ENCODE results near the gene VNN1.

Gene VNN1

GRCh38 chr6:132725947-132726607 is 12.2 kb upstream of the VNN1 start:
- DNase-seq (ENCODE audit: low read depth) = no peak
- TF ChIP-seq CTCF (conservative IDR thresholded peaks at IDR 0.05; ENCODE audit: low read depth, low read length) = no peak
- no peak overlapping the region for H3K4me3 ChIP-seq (ENCODE audit: low read depth, low read length)

DNA sequence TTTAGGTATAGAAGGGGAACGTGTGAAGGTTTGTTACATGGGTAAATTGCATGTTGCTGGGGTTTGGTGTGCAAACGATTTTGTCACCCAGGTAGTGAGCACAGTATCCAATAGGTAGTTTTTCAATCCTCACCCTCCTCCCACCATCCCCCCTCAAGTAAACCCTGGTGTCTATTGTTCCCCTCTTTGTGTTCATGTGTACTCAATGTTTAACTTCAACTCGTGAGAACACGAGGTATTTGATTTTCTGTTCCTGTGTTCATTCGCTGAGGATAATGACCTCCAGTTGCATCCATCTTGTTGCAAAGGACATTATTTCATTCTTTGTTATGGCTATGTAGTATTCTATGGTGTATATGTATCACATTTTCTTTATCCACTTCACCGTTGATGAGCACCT is 11.6 kb upstream of the VNN1 start:
- no peak for TF ChIP-seq CTCF (conservative IDR thresholded peaks at IDR 0.05; ENCODE audit: low read depth, low read length)
- H3K4me3 ChIP-seq (ENCODE audit: low read depth, low read length) = no peak overlapping the region
- no peak for DNase-seq (ENCODE audit: low read depth)

- no peak for TF ChIP-seq CTCF (conservative IDR thresholded peaks at IDR 0.05; ENCODE audit: low read depth, low read length)
- no peak for DNase-seq (ENCODE audit: low read depth)
- H3K4me3 ChIP-seq (ENCODE audit: low read depth, low read length) = no peak overlapping the region
Measured at GRCh38 chr6:132719736-132720448, 6.0 kb upstream of the VNN1 start.

DNA sequence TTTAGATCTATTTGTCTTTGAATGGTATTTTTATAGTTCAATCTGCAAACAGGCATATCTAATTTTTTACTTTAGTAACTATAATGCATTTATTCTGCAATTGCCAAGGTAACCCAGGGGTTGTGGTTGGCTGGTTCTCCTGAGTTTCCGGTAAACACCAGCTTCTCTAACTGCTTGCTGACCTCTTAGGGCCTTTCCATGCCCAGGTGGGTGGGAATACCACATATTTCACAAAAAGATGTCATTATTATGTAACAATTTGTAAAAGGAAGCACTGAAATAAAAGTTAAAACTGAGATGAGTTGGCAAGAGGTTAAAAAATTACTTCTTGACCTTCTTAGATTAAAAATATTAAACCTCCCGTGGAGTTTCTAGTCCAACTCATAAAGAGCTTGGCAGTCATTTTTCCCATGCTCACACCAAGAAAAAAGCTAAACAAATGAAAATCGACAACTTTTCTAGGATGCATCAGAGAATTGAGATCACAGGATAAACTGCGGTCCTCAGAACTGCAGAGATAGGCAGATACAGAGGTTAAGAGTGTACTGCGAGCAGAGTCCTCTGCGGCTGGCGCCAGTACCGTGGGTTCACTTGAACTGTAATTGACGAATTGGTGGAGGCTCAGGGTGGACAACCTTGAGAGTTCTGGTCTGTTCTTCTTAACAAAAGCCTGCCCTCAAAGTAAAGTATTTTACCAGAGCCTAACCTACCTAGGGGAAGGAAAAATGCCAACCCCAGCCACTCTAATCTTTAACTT is 2.2 kb upstream of the VNN1 start:
- no peak overlapping the region for H3K4me3 ChIP-seq (ENCODE audit: low read depth, low read length)
- DNase-seq (ENCODE audit: low read depth) = no peak
- TF ChIP-seq CTCF (conservative IDR thresholded peaks at IDR 0.05; ENCODE audit: low read depth, low read length) = no peak

GRCh38 chr6:132715204-132715603 is 1.3 kb upstream of the VNN1 start:
- peak; percentile 83 for DNase-seq (ENCODE audit: low read depth)
- H3K4me3 ChIP-seq (ENCODE audit: low read depth, low read length) = no peak overlapping the region
- TF ChIP-seq CTCF (conservative IDR thresholded peaks at IDR 0.05; ENCODE audit: low read depth, low read length) = peak; percentile 67

DNA sequence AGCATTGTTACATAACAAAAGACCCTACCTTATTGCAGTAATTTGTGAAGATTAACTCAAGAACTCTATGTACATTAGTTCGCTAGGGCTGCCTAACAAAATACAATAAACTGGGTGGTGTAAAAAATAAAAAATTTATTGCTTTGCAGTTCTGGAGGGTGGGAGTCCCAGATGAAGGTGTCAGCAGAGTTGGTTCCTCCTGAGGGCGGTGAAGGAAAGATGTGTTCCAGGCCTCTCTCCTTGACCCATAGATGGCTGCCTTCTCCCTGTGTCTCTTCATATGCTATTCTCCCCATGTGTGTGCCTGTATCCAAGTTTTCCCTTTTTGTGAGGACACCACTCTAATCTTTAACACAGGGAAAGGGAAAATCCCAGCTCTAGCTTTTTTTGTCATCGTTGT is 305 bp upstream of the VNN1 start:
- DNase-seq (ENCODE audit: low read depth) = no peak
- H3K4me3 ChIP-seq (ENCODE audit: low read depth, low read length) = no peak overlapping the region
- no peak for TF ChIP-seq CTCF (conservative IDR thresholded peaks at IDR 0.05; ENCODE audit: low read depth, low read length)
